Calu3 (cell line): ENCODE results near the gene KRT7. TPM values are rescaled to one million over a fixed set of nuclear protein-coding genes. Genes with fewer than 3 reads are reported as not detected.

Experiments used
- BruUV-seq: library from RNA; stranded (reverse); fragments of 400-500 nt; replicated peaks from 2 replicates; lab custom pipeline; 2021; lab: Mats Ljungman, UMichigan
- CTCF ChIA-PET: fragments of 300-600 bp; sonication (Branson Sonifier 250); formaldehyde crosslinking; loops from one replicate; lab custom pipeline; 2022; ENCODE audit warnings: antibody characterized with exemption; lab: Charles Lee
- DNase-seq: peaks from one replicate; pipeline ENCODE4 v3.0.0; 2022
- H3K27ac Mint-ChIP-seq: one replicate; pipeline ENCODE4 v1.8.0; 2022; ENCODE audit warnings: mixed read lengths; ENCODE audit not compliant: unreplicated experiment
- H3K27me3 Mint-ChIP-seq: one replicate; pipeline ENCODE4 v1.8.0; 2022; ENCODE audit warnings: mixed read lengths; ENCODE audit not compliant: unreplicated experiment
- H3K36me3 Mint-ChIP-seq: one replicate; pipeline ENCODE4 v1.8.0; 2022; ENCODE audit warnings: mild to moderate bottlenecking, moderate library complexity, mixed read lengths; ENCODE audit not compliant: insufficient read depth, unreplicated experiment
- H3K4me1 Mint-ChIP-seq: one replicate; pipeline ENCODE4 v1.8.0; 2022; ENCODE audit warnings: mild to moderate bottlenecking, low read depth, mixed read lengths; ENCODE audit not compliant: unreplicated experiment
- H3K4me3 Mint-ChIP-seq: one replicate; pipeline ENCODE4 v1.8.0; 2022; ENCODE audit warnings: mild to moderate bottlenecking, low read depth, moderate library complexity, mixed read lengths; ENCODE audit not compliant: unreplicated experiment
- H3K9me3 Mint-ChIP-seq: one replicate; pipeline ENCODE4 v1.8.0; 2022; ENCODE audit warnings: low read depth, mixed read lengths; ENCODE audit not compliant: unreplicated experiment
- CTCF ChIP-seq: fragments of 200-600 bp; IDR thresholded peaks from one replicate; pipeline ENCODE4 v1.8.0; 2022; ENCODE audit warnings: antibody characterized with exemption; ENCODE audit not compliant: unreplicated experiment
- intact Hi-C: fragments of 100-400 bp; cut with micrococcal nuclease; formaldehyde crosslinking; loops from one replicate; pipeline ENCODE4 v1.10.0; 2022; ENCODE audit not compliant: unreplicated experiment
- total RNA-seq: library from RNA; stranded (reverse); gene quantifications from 2 replicates; pipeline ENCODE4 v1.2.3, GENCODE V29; 2022

The KRT7 gene
- total RNA-seq, 1 experiment from 2014 or later = 2,828 TPM

GRCh38 chr12:52233462-52234207 lies 592 bp downstream of the KRT7 start:
- H3K9me3 Mint-ChIP-seq = no peaks in the 10 kb centered on the region
- intact Hi-C loops = loop anchor here (10.0 kb wide), 1 partner anchor 51 kb away; no protein-coding TSS in a partner anchor
- H3K4me1 Mint-ChIP-seq = peaks cover 64% of the 10 kb centered on the region
- peaks cover 91% of the 10 kb centered on the region for H3K36me3 Mint-ChIP-seq
- TSS peak; percentile 40 for BruUV-seq
- no peak for TF ChIP-seq CTCF
- peak overlapping the region; percentile 85 for H3K4me3 Mint-ChIP-seq
- peak; percentile 15 for DNase-seq
- H3K27me3 Mint-ChIP-seq = no peaks in the 10 kb centered on the region
- H3K27ac Mint-ChIP-seq = peak overlapping the region; percentile 97
- CTCF ChIA-PET = interaction anchor here (1.9 kb wide), 1 partner anchor 12 kb away, joined by 5 read pairs; no protein-coding TSS in a partner anchor

- Mint-ChIP-seq H3K27me3 (no peaks in the 10 kb centered on the region), H3K4me3 (peak overlapping the region; percentile 85), H3K9me3 (no peaks in the 10 kb centered on the region), H3K36me3 (peaks cover 97% of the 10 kb centered on the region), H3K4me1 (peaks cover 67% of the 10 kb centered on the region), H3K27ac (peak overlapping the region; percentile 97)
- peak; percentile 14 for DNase-seq
- intact Hi-C loops = loop anchor here (10.0 kb wide), 1 partner anchor 50 kb away; no protein-coding TSS in a partner anchor
- CTCF ChIA-PET = interaction anchor here (1.9 kb wide), 1 partner anchor 13 kb away, joined by 5 read pairs; no protein-coding TSS in a partner anchor
- BruUV-seq = no TSS peak
- TF ChIP-seq CTCF = no peak
These were observed 1.3 kb downstream of the KRT7 start for GRCh38 chr12:52234223-52234810.

GRCh38 chr12:52235001-52235764 lies 2.1 kb downstream of the KRT7 start:
- Mint-ChIP-seq H3K4me1 (peaks cover 59% of the 10 kb centered on the region), H3K36me3 (peaks cover 100% of the 10 kb centered on the region), H3K4me3 (peak overlapping the region; percentile 85), H3K27me3 (no peaks in the 10 kb centered on the region), H3K27ac (peak overlapping the region; percentile 97), H3K9me3 (no peaks in the 10 kb centered on the region)
- intact Hi-C loops = loop anchor here (10.0 kb wide), 1 partner anchor 50 kb away; no protein-coding TSS in a partner anchor
- TF ChIP-seq CTCF = no peak
- CTCF ChIA-PET = no interaction called here
- BruUV-seq = no TSS peak
- peak; percentile 11 for DNase-seq

- TF ChIP-seq CTCF = no peak
- Mint-ChIP-seq H3K27me3 (no peaks in the 10 kb centered on the region), H3K4me3 (peak overlapping the region; percentile 85), H3K4me1 (peaks cover 53% of the 10 kb centered on the region), H3K9me3 (no peaks in the 10 kb centered on the region), H3K27ac (peak overlapping the region; percentile 97), H3K36me3 (peaks cover 98% of the 10 kb centered on the region)
- no peak for DNase-seq
- BruUV-seq = no TSS peak
- CTCF ChIA-PET = no interaction called here
- intact Hi-C loops = loop anchor here (10.0 kb wide), 1 partner anchor 49 kb away; no protein-coding TSS in a partner anchor
These were observed 2.8 kb downstream of the KRT7 start for GRCh38 chr12:52235822-52236361.
